Sigmoid colon (tissue), 3 donors: ENCODE data around the gene GFY.
A peak's percentile ranks its signal among the peaks of the same experiment; 100 is the strongest.

ENCODE experiments used
- CTCF ChIP-seq, 4 experiments: fragments of 450-650 bp in 3 of 4; fragments of 200-600 bp in 1 of 4; IDR thresholded peaks; one replicate each; pipeline ENCODE4 v1.5.1; 2016 to 2019; ENCODE audit warnings: antibody characterized with exemption in 4 of 4, mild to moderate bottlenecking in 3 of 4, moderate library complexity in 2 of 4
- POLR2A ChIP-seq, 2 donors: fragments of 450-650 bp; IDR thresholded peaks; one replicate each; pipeline ENCODE4 v1.6.1; 2016; ENCODE audit warnings: antibody characterized with exemption in 2 of 2, mild to moderate bottlenecking in 2 of 2, moderate library complexity in 2 of 2

- TF ChIP-seq CTCF (IDR thresholded peaks at IDR 0.05) (no peak), POLR2A (IDR thresholded peaks at IDR 0.05) (peak; percentile 69 to 89)
These were observed 28.0 kb downstream of the GFY start, which contains the start of gene ALDH16A1 for GRCh38 chr19:49453013-49453756.
